ENCODE measurements around the gene APP.
"Not testable (repeated sequence)": the region's sequence is repeated elsewhere in the genome, so short reads cannot be mapped to it uniquely, and the experiment has no call there.

APP gene

DNA sequence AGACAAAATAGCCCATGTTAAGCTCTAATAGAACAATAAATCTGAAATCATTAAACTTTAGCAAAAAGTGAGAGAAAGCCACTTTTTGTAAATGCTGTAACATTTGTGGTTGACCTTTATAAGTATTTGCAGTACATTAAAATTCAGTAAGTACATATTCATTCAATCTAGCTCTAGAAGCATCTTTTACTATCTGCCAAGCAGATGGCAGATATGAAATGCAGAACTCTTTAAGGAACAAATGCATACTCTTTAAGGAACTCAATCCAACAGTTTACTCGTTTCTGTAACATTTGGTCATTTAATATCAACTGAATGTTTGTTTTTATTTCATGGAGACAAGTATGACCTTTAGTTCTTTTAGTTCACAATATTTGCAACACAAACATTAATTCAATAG is 150.1 kb downstream of the APP start:
- no peak overlapping the region for H3K27ac ChIP-seq
- TF ChIP-seq ZFX (IDR thresholded peaks at IDR 0.05; ENCODE audit: borderline replicate concordance) = no peak
- no peak for TF ChIP-seq CTCF (IDR thresholded peaks at IDR 0.05)

GRCh38 chr21:26020081-26020480 is 150.5 kb downstream of the APP start:
- no peak for TF ChIP-seq CTCF (IDR thresholded peaks at IDR 0.05)
- H3K27ac ChIP-seq = no peak overlapping the region

GRCh38 chr21:26019236-26019635 is 151.3 kb downstream of the APP start:
- H3K27ac ChIP-seq = no peak overlapping the region
- TF ChIP-seq ZFX (IDR thresholded peaks at IDR 0.05; ENCODE audit: borderline replicate concordance) = no peak
- TF ChIP-seq CTCF (IDR thresholded peaks at IDR 0.05) = no peak

DNA sequence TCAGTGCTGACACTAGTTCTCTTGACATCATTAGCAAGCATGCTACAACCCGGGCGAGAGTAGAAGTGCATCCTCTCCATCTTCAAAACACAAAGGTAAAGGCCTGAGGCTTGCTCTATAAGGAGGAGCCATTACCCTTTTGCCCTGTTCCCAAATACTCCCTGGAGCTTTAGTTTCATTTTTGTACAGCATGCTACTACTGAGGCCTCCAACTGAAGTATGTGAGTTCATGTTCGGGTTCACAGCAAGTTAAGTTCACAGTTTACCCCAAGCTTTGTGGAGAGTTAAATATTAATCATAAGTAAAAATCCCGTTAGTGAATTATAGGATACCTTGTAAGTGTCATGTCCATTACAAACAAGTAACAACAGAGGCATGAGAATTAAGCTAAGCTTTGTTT is 156.6 kb downstream of the APP start:
- H3K27ac ChIP-seq = no peak overlapping the region
- no peak for TF ChIP-seq ZFX (IDR thresholded peaks at IDR 0.05; ENCODE audit: borderline replicate concordance)
- no peak for TF ChIP-seq CTCF (IDR thresholded peaks at IDR 0.05)

GRCh38 chr21:26012482-26012881 is 158.1 kb downstream of the APP start:
- H3K27ac ChIP-seq = not testable (repeated sequence)

- TF ChIP-seq CTCF (IDR thresholded peaks at IDR 0.05) = no peak
- TF ChIP-seq ZFX (IDR thresholded peaks at IDR 0.05; ENCODE audit: borderline replicate concordance) = no peak
Measured at GRCh38 chr21:26011292-26011940, 159.2 kb downstream of the APP start.

GRCh38 chr21:26007951-26008498 is 162.5 kb downstream of the APP start:
- TF ChIP-seq ZFX (IDR thresholded peaks at IDR 0.05; ENCODE audit: borderline replicate concordance) (no peak), CTCF (IDR thresholded peaks at IDR 0.05) (no peak)
- no peak overlapping the region for H3K27ac ChIP-seq

More at GRCh38 chr21:26011292-26011940, 159.2 kb downstream of the APP start:
- no peak overlapping the region for H3K27ac ChIP-seq

GRCh38 chr21:26005464-26005863 is 165.1 kb downstream of the APP start:
- H3K27ac ChIP-seq = no peak overlapping the region
- no peak for TF ChIP-seq CTCF (IDR thresholded peaks at IDR 0.05)
- TF ChIP-seq ZFX (IDR thresholded peaks at IDR 0.05; ENCODE audit: borderline replicate concordance) = no peak

All from 22Rv1 (cell line).